NT2/D1 (cell line): ENCODE measurements around the gene MAML2.

Source experiments
- SUZ12 ChIP-seq: IDR thresholded peaks from 2 replicates; pipeline ENCODE4 v1.6.1; 2011; ENCODE audit not compliant: insufficient read length, insufficient read depth; ENCODE audit errors: extremely low read depth
- YY1 ChIP-seq: IDR thresholded peaks from 2 replicates; pipeline ENCODE4 v1.6.1; 2011; ENCODE audit not compliant: insufficient read length, insufficient read depth

- TF ChIP-seq SUZ12 (no peak), YY1 (no peak)
Measured at GRCh38 chr11:95975343-95975742, 367.7 kb downstream of the MAML2 start.
